Mesenchymal stem cell (in vitro differentiated cells and primary cell): Measurements from ENCODE around the gene IGF1R.
A peak's percentile ranks its signal among the peaks of the same experiment; 100 is the strongest.

Experiments
- DNase-seq: peaks from one replicate; pipeline ENCODE4 v3.0.0-alpha.2; 2013
- H2AFZ ChIP-seq: one replicate; pipeline ENCODE4 v1.6.1; 2013; ENCODE audit warnings: low read depth, mild to moderate bottlenecking, control low read depth, inconsistent platforms, low read length, moderate library complexity
- H2AK5ac ChIP-seq: 2 replicates; pipeline ENCODE4 v1.6.1; 2013; ENCODE audit warnings: low read length, moderate library complexity, mild to moderate bottlenecking, inconsistent platforms; ENCODE audit not compliant: severe bottlenecking
- H2BK120ac ChIP-seq: one replicate; pipeline ENCODE4 v1.6.1; 2013; ENCODE audit warnings: low read depth, mild to moderate bottlenecking, inconsistent platforms, low read length, moderate library complexity
- H2BK12ac ChIP-seq, 2 experiments: one replicate each; pipeline ENCODE4 v1.6.1; 2013; ENCODE audit warnings: inconsistent platforms in 2 of 2, low read length in 2 of 2, mild to moderate bottlenecking in 2 of 2, moderate library complexity in 2 of 2, control low read depth in 1 of 2
- H2BK15ac ChIP-seq: one replicate; pipeline ENCODE4 v1.6.1; 2013; ENCODE audit warnings: mild to moderate bottlenecking, low read depth, inconsistent platforms; ENCODE audit not compliant: poor library complexity, severe bottlenecking
- H2BK5ac ChIP-seq: 2 replicates; pipeline ENCODE4 v1.6.1; 2013; ENCODE audit warnings: low read depth, mild to moderate bottlenecking, low read length, control low read depth, inconsistent platforms; ENCODE audit not compliant: poor library complexity, severe bottlenecking
- H3K14ac ChIP-seq, 2 experiments: one replicate each; pipeline ENCODE4 v1.6.1; 2013; ENCODE audit warnings: inconsistent platforms in 2 of 2, low read length in 2 of 2, control low read depth in 1 of 2, mild to moderate bottlenecking in 1 of 2, moderate library complexity in 1 of 2
- H3K18ac ChIP-seq, 2 experiments: one replicate each; pipeline ENCODE4 v1.6.1; 2013; ENCODE audit warnings: inconsistent platforms in 2 of 2, low read length in 2 of 2, control low read depth in 1 of 2, low read depth in 1 of 2, mild to moderate bottlenecking in 1 of 2
- H3K23ac ChIP-seq, 2 experiments: one replicate each; pipeline ENCODE4 v1.6.1; 2013; ENCODE audit warnings: inconsistent platforms in 2 of 2, low read length in 2 of 2, mild to moderate bottlenecking in 2 of 2, moderate library complexity in 2 of 2, control low read depth in 1 of 2
- H3K27ac ChIP-seq: 2 replicates; pipeline ENCODE4 v1.5.1; 2013; ENCODE audit warnings: mild to moderate bottlenecking, moderate library complexity, low read length, control low read depth, inconsistent platforms; ENCODE audit not compliant: poor library complexity, severe bottlenecking
- H3K27me3 ChIP-seq, 2 experiments: 2 replicates each; pipeline versions ENCODE4 v1.6.1 to v1.7.0; 2013; ENCODE audit warnings: low read length in 2 of 2, mild to moderate bottlenecking in 2 of 2, moderate library complexity in 2 of 2, control low read depth in 1 of 2, inconsistent platforms in 1 of 2; ENCODE audit not compliant: control insufficient read depth in 1 of 2, insufficient read depth in 1 of 2
- H3K36me3 ChIP-seq, 2 experiments: 2 replicates each; pipeline versions ENCODE4 v1.6.1 to v1.7.0; 2013; ENCODE audit warnings: low read length in 2 of 2, control low read depth in 1 of 2, inconsistent platforms in 1 of 2, low read depth in 1 of 2, mild to moderate bottlenecking in 1 of 2; ENCODE audit not compliant: insufficient read depth in 2 of 2, control insufficient read depth in 1 of 2
- H3K4ac ChIP-seq, 2 experiments: one replicate each; pipeline ENCODE4 v1.6.1; 2013; ENCODE audit warnings: inconsistent platforms in 2 of 2, low read length in 2 of 2, mild to moderate bottlenecking in 2 of 2, moderate library complexity in 2 of 2, control low read depth in 1 of 2, low read depth in 1 of 2
- H3K4me1 ChIP-seq: 2 replicates; pipeline ENCODE4 v1.6.1; 2013; ENCODE audit warnings: low read depth, low read length, control low read depth; ENCODE audit not compliant: control insufficient read depth, insufficient read depth
- H3K4me2 ChIP-seq: 2 replicates; pipeline ENCODE4 v1.6.1; 2013; ENCODE audit warnings: low read length, mild to moderate bottlenecking, inconsistent platforms; ENCODE audit not compliant: poor library complexity, severe bottlenecking
- H3K4me3 ChIP-seq, 2 experiments: 2 replicates each; pipeline versions ENCODE4 v1.5.1 to v1.7.0; 2013; ENCODE audit warnings: low read length in 2 of 2, mild to moderate bottlenecking in 2 of 2, control low read depth in 1 of 2, low read depth in 1 of 2; ENCODE audit not compliant: insufficient read depth in 1 of 2
- H3K79me1 ChIP-seq: replicated peaks from 2 replicates; pipeline ENCODE4 v1.6.1; 2013; ENCODE audit warnings: mild to moderate bottlenecking, control low read depth, low read length, inconsistent platforms; ENCODE audit not compliant: poor library complexity, severe bottlenecking
- H3K9ac ChIP-seq: 2 replicates; pipeline ENCODE4 v1.7.0; 2013; ENCODE audit warnings: mild to moderate bottlenecking, low read length, moderate library complexity
- H3K9me3 ChIP-seq: 2 replicates; pipeline ENCODE4 v1.7.0; 2013; ENCODE audit warnings: mild to moderate bottlenecking, low read length; ENCODE audit not compliant: control insufficient read depth
- H4K8ac ChIP-seq: one replicate; pipeline ENCODE4 v1.6.1; 2013; ENCODE audit warnings: inconsistent platforms, mild to moderate bottlenecking, low read length, moderate library complexity
- H4K91ac ChIP-seq: one replicate; pipeline ENCODE4 v1.6.1; 2013; ENCODE audit warnings: mild to moderate bottlenecking, low read length, inconsistent platforms
- WGBS: methylation state at CpG from one replicate; pipeline ENCODE4 v1.1.7; 2013; ENCODE audit warnings: mixed read lengths; 5-methylcytosine and 5-hydroxymethylcytosine counted together

The IGF1R gene

DNA sequence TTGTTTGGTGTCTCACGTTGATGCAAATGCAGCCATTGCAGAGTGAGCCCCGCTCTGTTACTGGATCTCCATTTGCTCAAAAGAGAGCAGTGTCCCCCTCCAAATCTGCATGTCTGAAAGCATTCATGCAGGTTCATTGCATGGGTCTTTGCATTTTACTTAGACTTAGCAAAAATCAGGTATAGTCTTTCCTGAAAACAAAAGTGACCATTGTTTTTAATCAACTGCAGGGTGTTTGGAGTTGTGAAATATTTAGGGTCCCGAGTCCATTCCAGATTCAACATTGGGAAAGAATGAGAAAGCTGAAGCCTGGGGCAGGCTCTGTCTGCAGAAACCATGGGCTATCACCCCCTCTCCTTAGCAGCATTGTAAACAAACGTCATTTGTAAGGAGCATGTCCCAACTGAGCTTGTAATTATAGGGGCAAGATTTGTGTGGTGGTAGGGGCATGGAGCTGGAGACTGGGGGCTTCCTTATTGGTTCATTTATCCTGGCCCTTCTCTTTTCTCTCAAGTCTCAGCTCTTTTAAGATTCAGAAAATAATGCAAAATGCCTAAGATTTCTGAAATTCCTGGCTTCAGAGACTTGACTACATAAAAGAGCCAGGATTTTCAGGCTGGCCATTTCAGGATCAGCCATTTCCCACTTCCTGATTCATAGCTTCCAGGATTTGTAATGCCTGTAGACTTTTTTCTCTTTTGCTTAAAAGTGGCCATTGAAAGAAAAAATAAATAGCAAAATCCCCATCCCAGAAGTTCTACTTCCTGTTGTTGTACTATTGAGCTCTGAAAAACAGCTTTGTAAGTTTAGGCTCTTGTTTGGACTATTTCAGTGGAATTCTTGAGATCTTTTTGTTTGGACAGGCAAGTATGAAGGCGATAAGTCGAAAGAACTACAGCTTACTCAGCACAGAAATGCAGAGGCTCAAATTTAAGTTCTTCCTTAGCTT is 23.0 kb downstream of the IGF1R start:
- Histone ChIP-seq H3K27ac (peak overlapping the region; percentile 84), H3K23ac (no peak overlapping the region), H2AK5ac (peak overlapping the region; percentile 26), H2BK120ac (peak overlapping the region; percentile 55), H3K9me3 (no peaks in the 10 kb centered on the region), H3K36me3 (peaks cover 0 to 4% of the 10 kb centered on the region in 2 experiments), H3K4me1 (peaks cover 28% of the 10 kb centered on the region), H2BK15ac (peak overlapping the region; percentile 12), H3K18ac (peak overlapping the region in 1 of 2 experiments; percentile 5), H3K27me3 (no peaks in the 10 kb centered on the region), H3K14ac (no peak overlapping the region), H3K4ac (no peak overlapping the region), H4K8ac (no peak overlapping the region), H2BK12ac (peak overlapping the region in 1 of 2 experiments; percentile 3), H4K91ac (no peak overlapping the region), H2BK5ac (no peak overlapping the region), H2AFZ (no peak overlapping the region), H3K4me2 (peak overlapping the region; percentile 8), H3K4me3 (peak overlapping the region in 1 of 2 experiments; percentile 30), H3K9ac (peak overlapping the region; percentile 69), H3K79me1 (peaks cover 13% of the 10 kb centered on the region)
- peak; percentile 81 for DNase-seq
- 16% methylated on average over 4 of the region's 6 CpGs for WGBS

DNA sequence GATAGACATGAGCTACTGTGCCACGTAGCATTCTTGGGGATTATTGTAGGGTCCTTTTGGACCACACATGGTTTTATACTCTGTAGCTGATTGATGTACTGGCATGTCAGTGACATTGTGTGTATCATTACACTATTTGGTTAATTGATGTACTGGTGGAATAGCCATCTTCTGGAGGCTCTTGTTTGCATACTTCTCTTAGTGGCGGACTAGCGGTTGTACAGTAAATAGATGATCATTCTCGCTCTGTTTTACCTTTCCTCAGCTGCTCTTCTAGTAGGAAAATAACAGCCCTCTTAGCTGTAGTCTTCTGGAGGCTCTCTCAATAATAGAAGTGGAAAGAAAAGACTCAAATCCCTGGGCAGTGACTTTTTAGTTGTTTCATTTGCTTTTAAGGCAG is 24.8 kb downstream of the IGF1R start:
- DNase-seq, result no peak
- Histone ChIP-seq H2BK120ac (no peak overlapping the region), H2BK12ac (no peak overlapping the region), H3K27me3 (no peaks in the 10 kb centered on the region), H2AK5ac (peak overlapping the region; percentile 74), H3K4ac (no peak overlapping the region), H3K27ac (no peak overlapping the region), H3K4me3 (no peak overlapping the region), H3K4me1 (peaks cover 24% of the 10 kb centered on the region), H3K4me2 (no peak overlapping the region), H3K14ac (no peak overlapping the region), H4K91ac (no peak overlapping the region), H3K9ac (no peak overlapping the region), H3K36me3 (peaks cover 0 to 4% of the 10 kb centered on the region in 2 experiments), H2BK15ac (no peak overlapping the region), H4K8ac (no peak overlapping the region), H2BK5ac (no peak overlapping the region), H2AFZ (no peak overlapping the region), H3K18ac (no peak overlapping the region), H3K23ac (no peak overlapping the region), H3K79me1 (peaks cover 13% of the 10 kb centered on the region), H3K9me3 (no peaks in the 10 kb centered on the region)
- WGBS, result 98% methylated on average over 2 of the region's 4 CpGs

DNA sequence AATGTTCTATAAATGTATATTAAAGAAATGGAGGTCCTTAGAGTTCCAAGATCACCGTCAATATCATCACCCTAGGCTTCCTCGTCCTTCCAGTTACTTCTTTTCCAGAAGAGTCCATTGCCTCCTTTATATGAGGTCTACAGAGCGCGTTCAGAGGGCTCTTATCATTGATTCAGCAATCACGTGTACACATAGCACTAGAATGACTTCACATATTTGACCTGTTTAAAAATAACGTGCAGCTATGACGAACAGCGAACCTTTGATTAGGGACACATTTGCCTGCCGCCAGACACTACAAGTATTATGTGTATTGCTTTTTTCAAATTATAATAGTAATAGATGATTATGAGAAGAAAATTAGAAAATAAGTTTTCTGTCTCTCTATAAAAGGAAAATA is 26.0 kb downstream of the IGF1R start:
- H3K4me3 ChIP-seq, result no peak overlapping the region
- no peak for DNase-seq
- 95% methylated on average over 6 of the region's 9 CpGs for WGBS

DNA sequence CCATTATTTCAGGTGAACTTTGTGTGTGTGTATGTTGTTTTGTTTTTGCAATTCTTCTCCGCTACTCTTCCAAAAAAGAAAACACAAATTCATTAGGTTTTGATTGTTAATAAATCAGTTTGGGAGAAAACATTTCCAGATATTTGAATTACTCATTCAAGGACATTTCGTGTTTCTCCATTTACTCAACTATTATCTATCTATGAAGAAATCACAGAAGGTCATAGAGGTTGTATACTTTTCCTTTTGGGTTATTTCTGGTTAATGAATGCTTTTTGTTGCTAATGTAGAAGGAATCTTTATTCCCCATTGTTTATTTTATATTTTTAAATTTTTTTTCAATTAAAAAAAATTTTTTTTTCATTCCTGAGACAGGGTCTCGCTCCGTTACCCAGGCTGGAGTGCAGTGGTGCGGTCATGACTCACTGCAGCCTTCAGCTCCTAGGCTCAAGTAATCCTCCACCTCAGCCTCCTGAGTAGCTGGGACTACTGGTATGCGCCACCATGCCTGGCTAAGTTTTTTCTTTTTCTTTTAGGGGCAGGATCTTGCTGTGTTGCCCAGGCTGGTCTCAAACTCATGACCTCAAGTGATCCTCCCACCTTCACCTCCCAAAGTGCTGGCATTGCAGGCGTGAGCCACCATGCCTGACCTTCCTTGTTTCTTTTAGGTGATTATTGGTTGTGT is 28.4 kb downstream of the IGF1R start:
- no peak overlapping the region for H3K9ac ChIP-seq
- peaks cover 12% of the 10 kb centered on the region for H3K79me1 ChIP-seq
- H4K91ac ChIP-seq, result no peak overlapping the region
- peak overlapping the region in 1 of 2 experiments; percentile 84 for H3K23ac ChIP-seq
- no peaks in the 10 kb centered on the region for H3K36me3 ChIP-seq
- H3K18ac ChIP-seq, result no peak overlapping the region
- H3K4me3 ChIP-seq, result no peak overlapping the region
- no peak overlapping the region for H2BK12ac ChIP-seq
- peaks cover 11% of the 10 kb centered on the region for H3K4me1 ChIP-seq
- DNase-seq, result no peak
- H2AK5ac ChIP-seq, result no peak overlapping the region
- H3K4ac ChIP-seq, result no peak overlapping the region
- H4K8ac ChIP-seq, result no peak overlapping the region
- H2BK5ac ChIP-seq, result no peak overlapping the region
- H2BK15ac ChIP-seq, result no peak overlapping the region
- H3K9me3 ChIP-seq, result no peaks in the 10 kb centered on the region
- H3K14ac ChIP-seq, result no peak overlapping the region
- WGBS, result 100% methylated on average over 4 of the region's 7 CpGs
- H3K4me2 ChIP-seq, result no peak overlapping the region
- peak overlapping the region; percentile 53 for H3K27ac ChIP-seq
- H2BK120ac ChIP-seq, result no peak overlapping the region
- no peaks in the 10 kb centered on the region for H3K27me3 ChIP-seq
- no peak overlapping the region for H2AFZ ChIP-seq

More for the DNA sequence above, 26.0 kb downstream of the IGF1R start:
- Histone ChIP-seq H3K36me3 (peaks cover 0 to 4% of the 10 kb centered on the region in 2 experiments), H3K79me1 (peaks cover 15% of the 10 kb centered on the region), H2AFZ (no peak overlapping the region), H3K18ac (no peak overlapping the region), H3K27me3 (no peaks in the 10 kb centered on the region), H2BK120ac (no peak overlapping the region), H3K9me3 (no peaks in the 10 kb centered on the region), H3K4me1 (peaks cover 19% of the 10 kb centered on the region), H3K4me2 (no peak overlapping the region), H4K8ac (no peak overlapping the region), H2BK12ac (no peak overlapping the region), H3K4ac (no peak overlapping the region), H3K27ac (no peak overlapping the region), H4K91ac (no peak overlapping the region), H3K23ac (no peak overlapping the region), H3K9ac (no peak overlapping the region), H2AK5ac (peak overlapping the region; percentile 72), H2BK15ac (no peak overlapping the region), H3K14ac (no peak overlapping the region), H2BK5ac (no peak overlapping the region)
